SIG-M5 treated with dmso at 0.1 percent for 504 hours (cell line): ENCODE data around the gene GALR2.
A peak's percentile ranks its signal among the peaks of the same experiment; 100 is the strongest.
"Not testable (repeated sequence)": the region's sequence is repeated elsewhere in the genome, so short reads cannot be mapped to it uniquely, and the experiment has no call there.

Experiments used
- DNase-seq: peaks from one replicate; lab custom pipeline; 2025; ENCODE audit not compliant: unreplicated experiment; lab: John Stamatoyannopoulos, UW

GALR2 gene

GRCh38 chr17:76074390-76075363 lies at the start of gene GALR2:
TSS of gene GALR2 (plus strand) at chr17:76074781. CDS start at chr17:76074884, 103 bp downstream.
- no peak for DNase-seq

- DNase-seq: no peak
Observed at GRCh38 chr17:76025294-76025693, 49.3 kb upstream of the GALR2 start.

- no peak for DNase-seq
Observed at GRCh38 chr17:76026714-76027158, 47.8 kb upstream of the GALR2 start.

- peak; percentile 20 for DNase-seq
Observed at GRCh38 chr17:76027159-76027839, 47.3 kb upstream of the GALR2 start, which contains the start of gene EVPL. TSS of gene EVPL (minus strand) at chr17:76027306. CDS start at chr17:76027198, 108 bp downstream.

DNA sequence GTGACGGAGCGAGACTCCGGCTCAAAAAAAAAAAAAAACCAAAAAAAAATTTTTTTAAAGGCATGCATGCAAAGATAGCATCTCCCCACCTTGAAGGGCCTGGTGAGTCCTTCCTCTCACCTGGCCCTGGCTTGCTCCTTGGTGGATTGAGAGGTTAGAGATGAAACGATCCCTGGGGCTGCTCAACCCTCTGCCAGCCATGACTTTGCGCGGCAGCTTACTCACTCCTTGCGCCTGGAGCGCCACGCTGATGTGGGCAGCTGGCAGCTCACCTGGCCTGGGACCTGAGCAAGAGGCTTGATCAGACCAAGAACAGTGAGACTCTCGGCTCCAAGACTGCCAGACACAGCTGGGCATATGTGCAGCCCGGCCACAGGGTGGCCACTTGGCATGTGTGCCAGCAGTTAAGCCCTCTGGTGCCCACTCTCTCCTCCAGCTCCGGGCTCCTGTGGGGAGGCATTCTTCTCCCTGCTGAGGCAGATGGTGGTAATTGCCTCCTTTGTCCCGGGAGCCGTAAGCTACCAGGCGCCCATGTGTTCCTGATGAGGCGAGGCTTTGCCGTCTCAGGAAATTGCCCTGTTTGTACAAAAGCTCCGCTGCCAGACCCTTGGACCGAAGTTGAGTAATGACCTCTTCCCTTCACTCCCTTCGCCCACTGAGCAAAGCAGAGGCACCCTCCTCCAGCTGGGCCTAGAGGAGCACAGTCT lies 42.4 kb upstream of the GALR2 start:
- no peak for DNase-seq

- no peak for DNase-seq
Observed at GRCh38 chr17:76032780-76033108, 41.8 kb upstream of the GALR2 start.

GRCh38 chr17:76033139-76033538 lies 41.4 kb upstream of the GALR2 start:
- DNase-seq: no peak

- DNase-seq: no peak
Observed at GRCh38 chr17:76034428-76035350, 39.9 kb upstream of the GALR2 start.

GRCh38 chr17:76036497-76037261 lies 37.9 kb upstream of the GALR2 start:
- DNase-seq: no peak

- no peak for DNase-seq
Observed at GRCh38 chr17:76038050-76038449, 36.5 kb upstream of the GALR2 start.

DNA sequence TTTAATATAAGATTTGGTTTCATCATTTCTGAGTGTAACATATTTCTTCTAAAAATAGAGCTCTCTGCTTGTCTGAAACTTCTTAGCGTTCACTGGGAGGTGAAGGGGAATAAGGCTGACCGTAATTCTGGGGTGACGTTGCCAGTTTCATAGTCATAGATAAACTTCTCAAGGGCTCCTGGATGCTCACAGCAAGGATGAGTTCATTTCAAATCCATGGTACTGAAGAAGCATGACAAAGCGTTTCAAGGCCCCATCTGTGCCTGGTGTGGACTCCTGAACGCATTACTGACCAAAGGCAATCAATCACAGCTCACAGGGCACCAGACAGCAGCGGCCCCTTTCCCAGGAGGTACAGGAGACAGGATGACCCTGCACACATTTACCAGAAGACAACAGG lies 35.5 kb upstream of the GALR2 start:
- DNase-seq: no peak

DNA sequence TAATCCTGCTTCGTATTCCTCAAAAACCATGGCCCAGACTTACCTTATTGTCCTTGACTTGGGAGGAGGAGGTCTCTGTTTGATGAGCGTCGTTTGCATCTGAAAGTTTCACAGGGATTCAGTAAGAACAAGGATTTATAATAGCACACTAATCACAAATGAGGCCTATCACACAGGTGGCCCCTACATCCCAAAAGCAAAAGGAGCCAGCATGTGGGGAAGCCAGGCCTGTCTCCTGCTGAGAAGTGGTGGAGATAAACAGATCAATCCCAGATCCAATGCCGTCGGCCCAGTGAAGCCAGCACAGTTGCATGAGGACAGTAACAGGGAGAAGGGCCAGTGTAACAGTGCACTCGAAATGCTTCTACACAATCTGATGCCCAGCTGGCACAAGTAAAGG lies 34.2 kb upstream of the GALR2 start:
- no peak for DNase-seq

- not testable (repeated sequence) for DNase-seq
Observed at GRCh38 chr17:76042868-76043267, 31.7 kb upstream of the GALR2 start.

GRCh38 chr17:76044475-76045007 lies 30.0 kb upstream of the GALR2 start:
- not testable (repeated sequence) for DNase-seq

DNA sequence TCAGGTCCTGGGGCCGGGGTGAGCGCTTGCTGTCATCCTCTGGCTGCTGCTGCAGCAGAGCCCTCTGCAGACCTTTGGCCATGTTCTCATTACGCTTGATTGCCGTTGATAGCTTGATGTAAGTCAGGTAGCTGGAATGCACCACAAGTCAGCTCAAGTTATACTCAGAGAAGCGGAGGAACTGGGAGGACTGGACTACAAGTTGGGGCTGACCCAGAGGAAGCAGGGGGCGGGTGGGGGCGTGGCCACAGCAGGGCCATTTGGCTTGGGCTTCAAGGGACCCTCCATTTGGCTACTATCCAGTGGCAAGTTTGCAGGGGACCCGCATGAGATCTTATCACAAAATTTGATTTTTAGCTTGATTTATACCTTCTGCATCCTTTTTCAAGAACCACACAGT lies 28.5 kb upstream of the GALR2 start:
- no peak for DNase-seq

DNA sequence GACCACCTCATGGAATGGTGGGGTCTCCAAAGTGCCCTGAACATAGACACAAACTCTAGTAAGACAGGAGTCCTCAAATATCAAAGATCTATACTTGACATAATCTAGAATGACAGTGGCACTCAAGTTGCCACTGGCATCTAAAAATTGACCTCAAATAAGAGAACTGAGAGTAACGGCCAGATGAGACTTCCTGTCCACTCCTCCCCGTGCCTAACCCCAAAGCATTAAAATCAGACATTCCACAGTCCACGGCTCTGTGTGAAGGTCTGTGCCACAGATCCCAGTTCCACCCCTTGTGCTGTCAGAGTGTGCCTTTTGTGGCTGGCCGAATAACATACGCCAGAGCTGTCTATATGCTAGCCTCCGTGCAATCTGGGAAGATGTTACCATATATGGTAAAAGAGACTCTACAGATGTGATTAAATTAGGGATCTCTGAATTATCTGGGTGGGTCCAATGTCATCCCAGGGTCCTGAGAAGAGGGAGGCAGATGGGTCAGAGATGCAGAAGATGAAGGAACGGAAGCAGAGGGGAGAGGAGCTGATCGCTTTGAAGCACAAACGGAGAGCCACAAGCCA lies 26.5 kb upstream of the GALR2 start:
- no peak for DNase-seq

GRCh38 chr17:76048711-76049110 lies 25.9 kb upstream of the GALR2 start:
- no peak for DNase-seq

- DNase-seq: no peak
Observed at GRCh38 chr17:76049239-76049638, 25.3 kb upstream of the GALR2 start.
